K562 (cell line): ENCODE measurements around the gene SYNRG. TPM values are rescaled to one million over a fixed set of nuclear protein-coding genes. Genes with fewer than 3 reads are reported as not detected.

Experiments used
- ARID1B ChIP-seq: fragments of 450-650 bp; IDR thresholded peaks from 2 replicates; pipeline ENCODE4 v1.6.1; 2016; ENCODE audit warnings: antibody characterized with exemption, mild to moderate bottlenecking, inconsistent platforms
- FOSL1 ChIP-seq: fragments of 200-800 bp; sonication (Bioruptor generic); conservative IDR thresholded peaks from 2 replicates; pipeline ENCODE4 v1.6.1; 2016; ENCODE audit warnings: missing genetic modification characterization, missing compliant biosample characterization
- FOXA3 ChIP-seq, 2 experiments: fragments of 450-650 bp in 1 of 2; sonication (generic) in 1 of 2; formaldehyde crosslinking; IDR thresholded peaks in 1 of 2; conservative IDR thresholded peaks in 1 of 2; 2 replicates each; pipeline versions ENCODE4 v1.4.0 to v1.8.0; 2020 to 2022; ENCODE audit warnings: mild to moderate bottlenecking in 2 of 2, missing genetic modification reagents in 1 of 2
- RB1 ChIP-seq: fragments of 450-650 bp; IDR thresholded peaks from 2 replicates; pipeline ENCODE4 v1.6.1; 2017; ENCODE audit warnings: low read depth, mild to moderate bottlenecking
- ZNF217 ChIP-seq: sonication (generic); formaldehyde crosslinking; IDR thresholded peaks from 2 replicates; pipeline ENCODE4 v1.8.0; 2022; ENCODE audit warnings: mild to moderate bottlenecking, missing genetic modification reagents
- polyA plus RNA-seq, 8 experiments: library from polyadenylated mRNA; depleted of rRNA in 4 of 8; stranded (reverse) in 5 of 8; unstranded in 3 of 8; fragments of >200 nt; fragmentation: Nextera tagmentation in 2 of 8; fragmentation: Illumina TruSeq in 1 of 8; extraction: Ambion mirVana in 2 of 8; extraction: Trizol in 1 of 8; gene quantifications; 2 replicates each; pipeline versions ENCODE4 v1.2.1 to v1.2.3, GENCODE V29; 2011 to 2014; ENCODE audit warnings: inconsistent platforms in 1 of 8, missing spikeins in 1 of 8
- total RNA-seq, 7 experiments: library from RNA; depleted of rRNA in 6 of 7; stranded (reverse); fragments of >200 nt in 6 of 7; fragmentation: Illumina TruSeq in 2 of 7; extraction: Trizol in 2 of 7; gene quantifications; 2 replicates each; pipeline versions ENCODE4 v1.2.1 to v1.2.3, GENCODE V29; 2011 to 2021; ENCODE audit warnings: low replicate concordance in 1 of 7
- TF ChIP-seq, protein P1 (sequence below): sonication (generic); formaldehyde crosslinking; IDR thresholded peaks from 2 replicates; pipeline ENCODE4 v1.8.1; 2023; ENCODE audit warnings: missing genetic modification reagents, mild to moderate bottlenecking, borderline replicate concordance
- TF ChIP-seq, protein P2 (sequence below): sonication (generic); formaldehyde crosslinking; IDR thresholded peaks from 2 replicates; pipeline ENCODE4 v1.8.0; 2022; ENCODE audit warnings: mild to moderate bottlenecking, missing genetic modification reagents
- TF ChIP-seq, protein P3 (sequence below): fragments of 450-650 bp; formaldehyde crosslinking; IDR thresholded peaks from 2 replicates; pipeline ENCODE4 v1.4.0; 2020; ENCODE audit warnings: mild to moderate bottlenecking, moderate library complexity

Gene SYNRG
- total and polyA plus RNA-seq, 9 of the 15 experiments (the other 6 are each of a cell fraction or from before 2014, with no cell fraction given) = 2.9 to 28.2 (median 15.1) TPM

DNA sequence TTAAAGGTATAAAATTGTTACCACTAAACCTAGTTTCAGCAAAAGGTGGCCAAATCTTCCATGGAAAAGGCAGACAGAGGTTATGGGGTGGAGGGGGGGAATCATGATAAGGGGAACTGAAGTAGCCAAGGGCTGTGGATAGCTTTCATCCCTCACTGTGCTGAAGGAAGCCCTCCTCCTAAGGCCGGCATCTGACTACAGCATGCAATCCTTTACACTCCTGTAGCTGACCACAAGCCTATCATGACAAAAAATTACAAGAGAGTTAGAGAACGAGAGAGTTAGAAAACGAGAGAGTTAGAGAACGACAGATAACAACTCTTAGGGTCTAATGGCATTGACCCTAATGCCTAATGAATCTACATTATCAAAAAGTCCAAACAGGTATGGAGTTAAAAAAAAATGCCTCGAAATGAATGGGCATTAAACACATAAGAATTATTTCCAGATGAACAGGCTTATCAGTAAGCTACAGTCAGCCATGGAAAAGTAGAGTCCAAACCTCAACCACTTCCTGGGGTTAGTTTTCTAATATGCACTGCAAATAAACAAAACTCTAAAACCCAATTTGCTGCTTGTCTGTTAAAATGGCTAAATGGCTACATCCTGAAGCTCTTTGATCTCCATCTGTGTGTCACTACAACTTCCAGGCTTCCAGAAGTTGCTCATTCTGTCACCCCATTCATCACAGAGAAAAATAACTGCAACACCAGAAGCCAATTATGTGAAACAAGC lies 89.8 kb downstream of the SYNRG start (continued):
- TF ChIP-seq, protein P1, sequence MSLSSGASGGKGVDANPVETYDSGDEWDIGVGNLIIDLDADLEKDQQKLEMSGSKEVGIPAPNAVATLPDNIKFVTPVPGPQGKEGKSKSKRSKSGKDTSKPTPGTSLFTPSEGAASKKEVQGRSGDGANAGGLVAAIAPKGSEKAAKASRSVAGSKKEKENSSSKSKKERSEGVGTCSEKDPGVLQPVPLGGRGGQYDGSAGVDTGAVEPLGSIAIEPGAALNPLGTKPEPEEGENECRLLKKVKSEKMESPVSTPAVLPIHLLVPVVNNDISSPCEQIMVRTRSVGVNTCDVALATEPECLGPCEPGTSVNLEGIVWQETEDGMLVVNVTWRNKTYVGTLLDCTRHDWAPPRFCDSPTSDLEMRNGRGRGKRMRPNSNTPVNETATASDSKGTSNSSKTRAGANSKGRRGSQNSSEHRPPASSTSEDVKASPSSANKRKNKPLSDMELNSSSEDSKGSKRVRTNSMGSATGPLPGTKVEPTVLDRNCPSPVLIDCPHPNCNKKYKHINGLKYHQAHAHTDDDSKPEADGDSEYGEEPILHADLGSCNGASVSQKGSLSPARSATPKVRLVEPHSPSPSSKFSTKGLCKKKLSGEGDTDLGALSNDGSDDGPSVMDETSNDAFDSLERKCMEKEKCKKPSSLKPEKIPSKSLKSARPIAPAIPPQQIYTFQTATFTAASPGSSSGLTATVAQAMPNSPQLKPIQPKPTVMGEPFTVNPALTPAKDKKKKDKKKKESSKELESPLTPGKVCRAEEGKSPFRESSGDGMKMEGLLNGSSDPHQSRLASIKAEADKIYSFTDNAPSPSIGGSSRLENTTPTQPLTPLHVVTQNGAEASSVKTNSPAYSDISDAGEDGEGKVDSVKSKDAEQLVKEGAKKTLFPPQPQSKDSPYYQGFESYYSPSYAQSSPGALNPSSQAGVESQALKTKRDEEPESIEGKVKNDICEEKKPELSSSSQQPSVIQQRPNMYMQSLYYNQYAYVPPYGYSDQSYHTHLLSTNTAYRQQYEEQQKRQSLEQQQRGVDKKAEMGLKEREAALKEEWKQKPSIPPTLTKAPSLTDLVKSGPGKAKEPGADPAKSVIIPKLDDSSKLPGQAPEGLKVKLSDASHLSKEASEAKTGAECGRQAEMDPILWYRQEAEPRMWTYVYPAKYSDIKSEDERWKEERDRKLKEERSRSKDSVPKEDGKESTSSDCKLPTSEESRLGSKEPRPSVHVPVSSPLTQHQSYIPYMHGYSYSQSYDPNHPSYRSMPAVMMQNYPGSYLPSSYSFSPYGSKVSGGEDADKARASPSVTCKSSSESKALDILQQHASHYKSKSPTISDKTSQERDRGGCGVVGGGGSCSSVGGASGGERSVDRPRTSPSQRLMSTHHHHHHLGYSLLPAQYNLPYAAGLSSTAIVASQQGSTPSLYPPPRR = no peak
- TF ChIP-seq, protein P2, sequence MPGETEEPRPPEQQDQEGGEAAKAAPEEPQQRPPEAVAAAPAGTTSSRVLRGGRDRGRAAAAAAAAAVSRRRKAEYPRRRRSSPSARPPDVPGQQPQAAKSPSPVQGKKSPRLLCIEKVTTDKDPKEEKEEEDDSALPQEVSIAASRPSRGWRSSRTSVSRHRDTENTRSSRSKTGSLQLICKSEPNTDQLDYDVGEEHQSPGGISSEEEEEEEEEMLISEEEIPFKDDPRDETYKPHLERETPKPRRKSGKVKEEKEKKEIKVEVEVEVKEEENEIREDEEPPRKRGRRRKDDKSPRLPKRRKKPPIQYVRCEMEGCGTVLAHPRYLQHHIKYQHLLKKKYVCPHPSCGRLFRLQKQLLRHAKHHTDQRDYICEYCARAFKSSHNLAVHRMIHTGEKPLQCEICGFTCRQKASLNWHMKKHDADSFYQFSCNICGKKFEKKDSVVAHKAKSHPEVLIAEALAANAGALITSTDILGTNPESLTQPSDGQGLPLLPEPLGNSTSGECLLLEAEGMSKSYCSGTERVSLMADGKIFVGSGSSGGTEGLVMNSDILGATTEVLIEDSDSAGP (CRISPR knock-in tag) = no peak
- 0 out of 2 replicates have a peak, but pooled peaks have one; percentile 15 for TF ChIP-seq FOSL1 (tag)
- TF ChIP-seq ARID1B = peak; percentile 48
- no peak for TF ChIP-seq ZNF217 (CRISPR knock-in tag)
- no peak for TF ChIP-seq RB1
- peak in 1 of 2 experiments; percentile 55; a peak in 1 of 4 replicates for TF ChIP-seq FOXA3 (CRISPR knock-in tag; conservative IDR thresholded peaks at IDR 0.05 in 1 of 2, IDR thresholded peaks at IDR 0.05 in 1 of 2)
- TF ChIP-seq, protein P3, sequence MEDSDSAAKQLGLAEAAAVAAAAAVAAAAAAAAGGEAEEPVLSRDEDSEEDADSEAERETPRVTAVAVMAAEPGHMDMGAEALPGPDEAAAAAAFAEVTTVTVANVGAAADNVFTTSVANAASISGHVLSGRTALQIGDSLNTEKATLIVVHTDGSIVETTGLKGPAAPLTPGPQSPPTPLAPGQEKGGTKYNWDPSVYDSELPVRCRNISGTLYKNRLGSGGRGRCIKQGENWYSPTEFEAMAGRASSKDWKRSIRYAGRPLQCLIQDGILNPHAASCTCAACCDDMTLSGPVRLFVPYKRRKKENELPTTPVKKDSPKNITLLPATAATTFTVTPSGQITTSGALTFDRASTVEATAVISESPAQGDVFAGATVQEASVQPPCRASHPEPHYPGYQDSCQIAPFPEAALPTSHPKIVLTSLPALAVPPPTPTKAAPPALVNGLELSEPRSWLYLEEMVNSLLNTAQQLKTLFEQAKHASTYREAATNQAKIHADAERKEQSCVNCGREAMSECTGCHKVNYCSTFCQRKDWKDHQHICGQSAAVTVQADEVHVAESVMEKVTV (CRISPR knock-in tag) = no peak
